ENCODE measurements around the gene CCDC12.

Gene CCDC12

GRCh38 chr3:46994801-46995731, 18.5 kb upstream of the CCDC12 start:
- DNase-seq: no peak

- no peak for DNase-seq
These were observed 17.4 kb upstream of the CCDC12 start for GRCh38 chr3:46993986-46994385.

GRCh38 chr3:46993292-46993691, 16.7 kb upstream of the CCDC12 start:
- no peak for DNase-seq

- DNase-seq: no peak
These were observed 15.7 kb upstream of the CCDC12 start for GRCh38 chr3:46992231-46992630.

- no peak for DNase-seq
These were observed 15.0 kb upstream of the CCDC12 start for GRCh38 chr3:46991406-46992165.

- DNase-seq: no peak
These were observed 14.2 kb upstream of the CCDC12 start for GRCh38 chr3:46990573-46991374.

GRCh38 chr3:46989146-46989810, 12.7 kb upstream of the CCDC12 start:
- DNase-seq: no peak

GRCh38 chr3:46988616-46989015, 12.1 kb upstream of the CCDC12 start:
- no peak for DNase-seq

GRCh38 chr3:46987743-46988401, 11.3 kb upstream of the CCDC12 start:
- DNase-seq: peak; percentile 73

GRCh38 chr3:46987319-46987742, 10.8 kb upstream of the CCDC12 start:
- no peak for DNase-seq

GRCh38 chr3:46986782-46987310, 10.3 kb upstream of the CCDC12 start:
- no peak for DNase-seq

- DNase-seq: no peak
These were observed 9.6 kb upstream of the CCDC12 start for GRCh38 chr3:46986055-46986730.

GRCh38 chr3:46985588-46985987, 9.0 kb upstream of the CCDC12 start:
- DNase-seq: no peak

GRCh38 chr3:46984591-46985459, 8.3 kb upstream of the CCDC12 start:
- no peak for DNase-seq

GRCh38 chr3:46982546-46982945, 6.0 kb upstream of the CCDC12 start:
- DNase-seq: no peak

- no peak for DNase-seq
These were observed 5.5 kb upstream of the CCDC12 start for GRCh38 chr3:46981932-46982471.

- no peak for DNase-seq
These were observed 3.5 kb upstream of the CCDC12 start for GRCh38 chr3:46979958-46980497.

- peak; percentile 91 for DNase-seq
These were observed 2.7 kb upstream of the CCDC12 start, which contains the start of gene NBEAL2 for GRCh38 chr3:46978985-46979944. TSS of gene NBEAL2 (plus strand) at chr3:46979666. CDS start at chr3:46979862, 196 bp downstream.
